ENCODE measurements around the gene ZNF579. TPM values are rescaled to one million over a fixed set of nuclear protein-coding genes. Genes with fewer than 3 reads are reported as not detected.

Gene ZNF579
- 2.4 and 2.6 TPM in 2 replicates for total RNA-seq

- peak; percentile 89 to 90 for DNase-seq (ENCODE audit: low read depth in 2 of 2)
Measured at GRCh38 chr19:55580628-55581144, at the start of gene ZNF579. Gene ZNF579 (minus strand): TSS chr19:55580848. CDS start chr19:55579639, 1,209 bp downstream.

GRCh38 chr19:55626350-55626749, 45.7 kb upstream of the ZNF579 start:
- no peak for DNase-seq (ENCODE audit: low read depth in 2 of 2)

- DNase-seq (ENCODE audit: low read depth in 2 of 2), result no peak
Measured at GRCh38 chr19:55625004-55625326, 44.3 kb upstream of the ZNF579 start.

GRCh38 chr19:55624109-55625003, 43.7 kb upstream of the ZNF579 start, which contains the start of gene ZNF784:
Gene ZNF784 (minus strand): TSS chr19:55624566. CDS start chr19:55624561, 5 bp downstream.
- peak; percentile 94 to 97 for DNase-seq (ENCODE audit: low read depth in 2 of 2)

- no peak for DNase-seq (ENCODE audit: low read depth in 2 of 2)
Measured at GRCh38 chr19:55623561-55623960, 42.9 kb upstream of the ZNF579 start.

- no peak for DNase-seq (ENCODE audit: low read depth in 2 of 2)
Measured at GRCh38 chr19:55623130-55623529, 42.5 kb upstream of the ZNF579 start.

GRCh38 chr19:55622242-55622969, 41.8 kb upstream of the ZNF579 start:
- DNase-seq (ENCODE audit: low read depth in 2 of 2), result no peak

- DNase-seq (ENCODE audit: low read depth in 2 of 2), result no peak
Measured at GRCh38 chr19:55621673-55622231, 41.1 kb upstream of the ZNF579 start.

- no peak for DNase-seq (ENCODE audit: low read depth in 2 of 2)
Measured at GRCh38 chr19:55621205-55621672, 40.6 kb upstream of the ZNF579 start.

GRCh38 chr19:55620410-55621204, 40.0 kb upstream of the ZNF579 start:
- DNase-seq (ENCODE audit: low read depth in 2 of 2), result no peak

GRCh38 chr19:55619286-55619685, 38.6 kb upstream of the ZNF579 start:
- DNase-seq (ENCODE audit: low read depth in 2 of 2), result no peak

- no peak for DNase-seq (ENCODE audit: low read depth in 2 of 2)
Measured at GRCh38 chr19:55618426-55618825, 37.8 kb upstream of the ZNF579 start.

- DNase-seq (ENCODE audit: low read depth in 2 of 2), result peak; percentile 42 to 65
Measured at GRCh38 chr19:55617426-55617825, 36.8 kb upstream of the ZNF579 start.

- no peak for DNase-seq (ENCODE audit: low read depth in 2 of 2)
Measured at GRCh38 chr19:55616395-55616875, 35.8 kb upstream of the ZNF579 start.

GRCh38 chr19:55615543-55616394, 35.1 kb upstream of the ZNF579 start:
- DNase-seq (ENCODE audit: low read depth in 2 of 2), result no peak

- DNase-seq (ENCODE audit: low read depth in 2 of 2), result no peak
Measured at GRCh38 chr19:55614711-55615542, 34.3 kb upstream of the ZNF579 start.

GRCh38 chr19:55613930-55614710, 33.5 kb upstream of the ZNF579 start:
- no peak for DNase-seq (ENCODE audit: low read depth in 2 of 2)

GRCh38 chr19:55613396-55613795, 32.7 kb upstream of the ZNF579 start:
- DNase-seq (ENCODE audit: low read depth in 2 of 2), result no peak
